Measurements from ENCODE around the gene AKR1B15. TPM values are rescaled to one million over a fixed set of nuclear protein-coding genes. Genes with fewer than 3 reads are reported as not detected.

Gene AKR1B15
- under 0.01 TPM in 1 of 2 replicates, not detected in the other for total RNA-seq

GRCh38 chr7:134548877-134549276, at the start of gene AKR1B15:
Gene AKR1B15 (plus strand): TSS chr7:134549110. CDS start chr7:134564620, 15,510 bp downstream.

Other genes with a start within 250 kb of the AKR1B15 start
- 3.5 and 12.7 TPM in 2 replicates for gene SLC35B4, start 232.2 kb upstream of the AKR1B15 start, total RNA-seq
- gene AKR1B1, start 90.0 kb upstream of the AKR1B15 start, total RNA-seq, result 101 and 123 TPM in 2 replicates
- not detected in 2 replicates for gene AKR1B10, start 21.5 kb upstream of the AKR1B15 start, total RNA-seq
- 11.4 and 13.7 TPM in 2 replicates for gene BPGM, start 97.7 kb downstream of the AKR1B15 start, total RNA-seq
- gene CALD1, start 230.5 kb downstream of the AKR1B15 start, total RNA-seq, result 315 and 316 TPM in 2 replicates

Data from placental epithelial cell (primary cell).